K562 (cell line): ENCODE results near the gene MLLT6. TPM values are rescaled to one million over a fixed set of nuclear protein-coding genes. Genes with fewer than 3 reads are reported as not detected.
A peak's percentile ranks its signal among the peaks of the same experiment; 100 is the strongest.

Source experiments
- ATAC-seq: fragments of 200-7000 bp; cut with Tn5 transposase; 3 replicates; pipeline ENCODE4 v1.9.1; 2020; ENCODE audit warnings: moderate library complexity
- BruUV-seq: library from RNA; stranded (reverse); fragments of 400-500 nt; replicated peaks from 2 replicates; lab custom pipeline; 2021; lab: Mats Ljungman, UMichigan
- CTCF ChIA-PET: fragments of 300-600 bp; formaldehyde crosslinking; extraction: SDS; loops from one replicate; lab custom pipeline; 2021; ENCODE audit warnings: low intra/inter-chr PET ratio; lab: Yijun Ruan, JAX
- POLR2A ChIA-PET: fragments of 300-600, 350-650 bp; sonication (Branson Sonifier 250); formaldehyde crosslinking; extraction: SDS; loops from one replicate; lab custom pipeline; 2021; ENCODE audit warnings: antibody characterized with exemption, inconsistent platforms; lab: Yijun Ruan, JAX
- DNase-seq, 4 experiments: peaks; one replicate each; pipeline versions ENCODE4 v3.0.0 to v3.0.0-alpha.2; 2011 to 2018; ENCODE audit warnings: low spot score in 3 of 4, mixed read lengths in 3 of 4; ENCODE audit errors: extremely low read depth in 1 of 4
- FAIRE-seq: peaks from 2 replicates; lab custom pipeline; 2011; peaks lifted over from hg19 to GRCh38; lab: Jason Lieb, UNC
- H2AFZ ChIP-seq: 2 replicates; pipeline ENCODE4 v1.6.0; 2011; ENCODE audit warnings: low read depth, low read length, control low read depth, inconsistent platforms
- H3K27ac ChIP-seq: fragments of 200-600 bp; 3 replicates; pipeline ENCODE4 v1.8.0; 2011; ENCODE audit warnings: low read depth, mild to moderate bottlenecking, control low read depth, inconsistent platforms, low read length, moderate library complexity, mixed read lengths; ENCODE audit errors: extremely low read depth
- H3K27me3 ChIP-seq, 2 experiments: fragments of 300-600 bp in 1 of 2; 2 replicates in 1 of 2; 3 replicates in 1 of 2; pipeline versions ENCODE4 v1.6.0 to v1.8.0; 2011; ENCODE audit warnings: inconsistent platforms in 2 of 2, low read length in 2 of 2, mild to moderate bottlenecking in 1 of 2, mixed read lengths in 1 of 2, moderate library complexity in 1 of 2; ENCODE audit not compliant: control insufficient read depth in 2 of 2, insufficient read depth in 2 of 2
- H3K36me3 ChIP-seq: fragments of 300-600 bp; 3 replicates; pipeline ENCODE4 v1.8.0; 2011; ENCODE audit warnings: mild to moderate bottlenecking, low read length, inconsistent platforms; ENCODE audit not compliant: control insufficient read depth, insufficient read depth
- H3K4me1 ChIP-seq, 2 experiments: fragments of 200-600 bp in 1 of 2; replicated peaks in 1 of 2; 2 replicates in 1 of 2; 3 replicates in 1 of 2; pipeline versions ENCODE4 v1.5.1 to v1.8.0; 2011; ENCODE audit warnings: inconsistent platforms in 2 of 2, low read length in 2 of 2, mild to moderate bottlenecking in 1 of 2, mixed read lengths in 1 of 2, moderate library complexity in 1 of 2; ENCODE audit not compliant: control insufficient read depth in 2 of 2, insufficient read depth in 2 of 2
- H3K4me2 ChIP-seq: 2 replicates; pipeline ENCODE4 v1.6.1; 2011; ENCODE audit warnings: low read length, control low read depth, inconsistent platforms, mixed read lengths; ENCODE audit not compliant: insufficient read depth
- H3K4me3 ChIP-seq: fragments of 200-600 bp; sonication (generic), shearing (Covaris generic); 2 replicates; pipeline ENCODE4 v1.5.1; 2016; ENCODE audit warnings: control low read depth, inconsistent platforms
- H3K79me2 ChIP-seq: fragments of 200-600 bp; 3 replicates; pipeline ENCODE4 v1.8.0; 2011; ENCODE audit warnings: low read length, inconsistent platforms; ENCODE audit not compliant: control insufficient read depth, insufficient read depth
- H3K9ac ChIP-seq, 2 experiments: 2 replicates each; pipeline versions ENCODE4 v1.6.0 to v1.6.1; 2011; ENCODE audit warnings: low read depth in 2 of 2, low read length in 2 of 2, control low read depth in 1 of 2, inconsistent platforms in 1 of 2, mild to moderate bottlenecking in 1 of 2, mixed read lengths in 1 of 2; ENCODE audit not compliant: insufficient read depth in 1 of 2
- H3K9me1 ChIP-seq: one replicate; pipeline ENCODE4 v1.6.0; 2011; ENCODE audit warnings: inconsistent platforms, mild to moderate bottlenecking, low read length, moderate library complexity; ENCODE audit not compliant: control insufficient read depth, insufficient read depth
- H3K9me3 ChIP-seq: replicated peaks from 2 replicates; pipeline ENCODE4 v1.5.1; 2011; ENCODE audit warnings: low read depth, low read length, inconsistent platforms; ENCODE audit not compliant: control insufficient read depth, insufficient read depth
- H4K20me1 ChIP-seq: replicated peaks from 2 replicates; pipeline ENCODE4 v1.6.1; 2011; ENCODE audit warnings: low read length, inconsistent platforms, mixed read lengths; ENCODE audit not compliant: control insufficient read depth, insufficient read depth
- BRF1 ChIP-seq: IDR thresholded peaks from 3 replicates; pipeline ENCODE4 v1.6.1; 2011; ENCODE audit warnings: borderline replicate concordance, mild to moderate bottlenecking; ENCODE audit not compliant: insufficient read length; ENCODE audit errors: extremely low read depth
- EP400 ChIP-seq: fragments of 450-650 bp; IDR thresholded peaks from 2 replicates; pipeline ENCODE4 v1.6.1; 2017; ENCODE audit warnings: antibody characterized with exemption, mild to moderate bottlenecking, moderate library complexity
- HOXB6 ChIP-seq: fragments of 250-450 bp; sonication (Bioruptor Pico); IDR thresholded peaks from 2 replicates; pipeline ENCODE4 v1.5.1; 2022; ENCODE audit warnings: mild to moderate bottlenecking, borderline replicate concordance
- KLF1 ChIP-seq: fragments of 450-650 bp; IDR thresholded peaks from 2 replicates; pipeline ENCODE4 v1.6.1; 2016; ENCODE audit warnings: missing genetic modification characterization, missing compliant biosample characterization
- NBN ChIP-seq: fragments of 450-650 bp; IDR thresholded peaks from 2 replicates; pipeline ENCODE4 v1.6.1; 2016; ENCODE audit warnings: low read depth, mild to moderate bottlenecking
- SRSF1 ChIP-seq: fragments of 200-400 bp; formaldehyde crosslinking; IDR thresholded peaks from 2 replicates; pipeline ENCODE4 v1.6.1; 2017; ENCODE audit warnings: mild to moderate bottlenecking, low read depth, low read length, moderate library complexity
- TCF7L2 ChIP-seq: fragments of 150-350 bp; IDR thresholded peaks from 2 replicates; pipeline ENCODE4 v1.6.1; 2016; ENCODE audit warnings: low read depth, mild to moderate bottlenecking, low read length, moderate library complexity
- ZNF146 ChIP-seq: IDR thresholded peaks from one replicate; pipeline ENCODE4 v1.6.1; 2018; ENCODE audit warnings: missing compliant biosample characterization; ENCODE audit not compliant: unreplicated experiment
- WGBS: fragments of 100-300 bp; shearing (Covaris generic); methylation state at CpG from one replicate; pipeline ENCODE4 v1.1.6; 2016; ENCODE audit warnings: low coverage, mixed read lengths; ENCODE audit not compliant: insufficient coverage; ENCODE audit errors: missing lambda C conversion rate; 5-methylcytosine and 5-hydroxymethylcytosine counted together
- in situ Hi-C: fragments of 300-500 bp; cut with MboI; formaldehyde crosslinking; loops from 4 replicates; pipeline ENCODE4 v1.15.0; 2018; ENCODE audit warnings: inconsistent platforms, mixed read lengths
- intact Hi-C: fragments of 100-400 bp; cut with micrococcal nuclease; formaldehyde crosslinking; loops from 2 replicates; pipeline ENCODE4 v1.14.2; 2022
- polyA plus RNA-seq, 8 experiments: library from polyadenylated mRNA; depleted of rRNA in 4 of 8; stranded (reverse) in 5 of 8; unstranded in 3 of 8; fragments of >200 nt; fragmentation: Nextera tagmentation in 2 of 8; fragmentation: Illumina TruSeq in 1 of 8; extraction: Ambion mirVana in 2 of 8; extraction: Trizol in 1 of 8; gene quantifications; 2 replicates each; pipeline versions ENCODE4 v1.2.1 to v1.2.3, GENCODE V29; 2011 to 2014; ENCODE audit warnings: inconsistent platforms in 1 of 8, missing spikeins in 1 of 8
- total RNA-seq, 7 experiments: library from RNA; depleted of rRNA in 6 of 7; stranded (reverse); fragments of >200 nt in 6 of 7; fragmentation: Illumina TruSeq in 2 of 7; extraction: Trizol in 2 of 7; gene quantifications; 2 replicates each; pipeline versions ENCODE4 v1.2.1 to v1.2.3, GENCODE V29; 2011 to 2021; ENCODE audit warnings: low replicate concordance in 1 of 7

MLLT6 gene
- total and polyA plus RNA-seq, 9 of the 15 experiments (the other 6 are each of a cell fraction or from before 2014, with no cell fraction given) = 3.1 to 71.7 (median 30.0) TPM

DNA sequence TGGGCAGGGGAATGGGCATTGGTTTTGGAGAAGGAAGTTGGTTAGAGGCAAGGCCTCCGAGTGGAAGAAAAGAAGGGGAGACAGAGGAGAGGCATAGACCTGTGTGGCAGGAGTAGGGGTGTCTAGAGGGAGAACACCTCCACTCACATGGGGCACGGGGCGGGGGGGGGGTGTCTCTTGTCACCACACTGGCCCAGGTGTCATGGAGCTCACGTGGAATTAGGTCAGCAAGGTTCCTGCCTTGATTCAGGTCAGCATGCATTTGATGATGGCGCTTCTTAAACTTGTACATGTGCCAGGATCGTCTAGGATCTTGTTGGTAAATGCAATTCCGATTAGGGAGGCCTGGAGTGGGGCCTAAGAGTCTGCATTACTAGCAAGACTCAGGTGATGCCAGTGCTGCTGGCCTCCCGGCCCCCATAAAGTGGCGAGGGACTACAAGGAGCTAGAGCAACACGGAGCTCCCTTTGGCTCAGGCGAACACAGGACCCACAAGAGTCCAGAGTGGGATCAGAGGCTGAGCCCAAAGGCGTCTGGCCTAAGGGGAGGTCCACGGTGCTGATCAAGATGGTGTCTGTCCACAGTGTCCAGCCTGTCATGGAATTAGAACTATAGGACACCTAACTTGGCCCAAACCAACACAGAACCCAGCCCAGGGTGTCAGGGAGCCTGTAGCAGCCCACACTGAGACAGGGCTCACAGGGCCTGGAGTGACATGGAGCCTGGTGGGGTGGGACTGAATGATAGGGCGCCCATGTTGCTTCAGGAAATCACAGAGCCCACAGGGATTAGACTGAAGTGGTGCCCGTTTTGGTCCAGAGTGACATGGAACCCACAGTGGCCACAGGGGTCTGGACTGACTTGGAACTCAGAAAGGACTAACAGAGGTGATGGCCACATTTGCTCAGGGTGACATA lies 47.0 kb upstream of the MLLT6 start:
- ChIA-PET POLR2A (no interaction called here), CTCF (no interaction called here)
- no peak overlapping the region for H3K4me3 ChIP-seq
- no peaks in the 10 kb centered on the region for H3K79me2 ChIP-seq
- 32% methylated on average over 13 of the region's 15 CpGs for WGBS
- intact Hi-C loops (no loop called here), in situ Hi-C loops (no loop called here)
- no peak overlapping the region for H3K27ac ChIP-seq
- ATAC-seq (no peak), DNase-seq (peak in 1 of 4 experiments; percentile 9), FAIRE-seq (no peak)
- H4K20me1 ChIP-seq = 0 out of 2 replicates have a peak, but pooled peaks cover 4% of the 10 kb centered on the region
- H3K4me1 ChIP-seq = peaks cover 7 to 38% of the 10 kb centered on the region in 2 experiments; a peak in 4 of 5 replicates
- no peaks in the 10 kb centered on the region for H3K9me1 ChIP-seq
- no peaks in the 10 kb centered on the region for H3K36me3 ChIP-seq
- H3K9ac ChIP-seq = no peak overlapping the region
- H3K27me3 ChIP-seq = peaks cover 2 to 23% of the 10 kb centered on the region in 2 experiments; a peak in 3 of 5 replicates
- H2AFZ ChIP-seq = no peak overlapping the region
- BruUV-seq = no TSS peak
- no peaks in the 10 kb centered on the region for H3K9me3 ChIP-seq
- no peak overlapping the region for H3K4me2 ChIP-seq
- TF ChIP-seq HOXB6 (no peak), ZNF146 (CRISPR knock-in tag) (no peak)

DNA sequence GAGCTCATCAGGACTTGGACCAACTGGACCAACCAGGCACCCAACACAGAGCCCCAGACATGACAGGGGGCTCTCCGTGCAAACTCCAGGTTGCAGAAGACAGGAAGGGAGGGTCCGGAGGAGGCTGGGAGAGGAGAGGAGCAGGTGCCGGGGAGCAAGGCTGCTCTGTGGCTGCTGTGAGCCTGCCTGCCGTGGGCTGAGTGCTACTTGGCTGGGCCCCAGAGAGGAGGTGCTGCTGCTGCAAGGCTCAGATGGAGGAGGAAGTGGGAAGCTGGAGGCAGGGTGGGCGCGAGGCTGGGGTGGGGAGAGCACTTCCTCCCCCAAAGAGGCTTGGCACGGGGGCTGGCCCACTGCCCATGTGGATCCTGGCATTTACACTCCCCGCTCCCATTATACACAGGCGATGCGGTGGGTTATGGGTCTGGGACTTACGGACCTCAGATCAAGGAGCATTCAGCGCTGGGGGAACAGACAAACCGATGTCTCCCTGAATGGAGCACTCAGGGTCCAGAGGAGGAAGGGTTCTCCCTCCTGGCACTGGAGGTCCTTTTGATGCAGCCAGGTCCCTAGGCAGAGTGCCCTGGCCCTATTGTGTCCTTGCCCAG lies 46.2 kb upstream of the MLLT6 start:
- no peak for ATAC-seq
- Histone ChIP-seq H3K9me1 (no peaks in the 10 kb centered on the region), H2AFZ (no peak overlapping the region), H3K79me2 (no peaks in the 10 kb centered on the region), H3K4me1 (peaks cover 7 to 39% of the 10 kb centered on the region in 2 experiments; a peak in 4 of 5 replicates), H4K20me1 (0 out of 2 replicates have a peak, but pooled peaks cover 4% of the 10 kb centered on the region), H3K4me2 (no peak overlapping the region), H3K36me3 (no peaks in the 10 kb centered on the region), H3K27me3 (peaks cover 2 to 21% of the 10 kb centered on the region in 2 experiments; a peak in 3 of 5 replicates), H3K9ac (no peak overlapping the region), H3K9me3 (no peaks in the 10 kb centered on the region), H3K27ac (no peak overlapping the region), H3K4me3 (no peak overlapping the region)
- TF ChIP-seq KLF1 (no peak), BRF1 (no peak), TCF7L2 (no peak), EP400 (no peak), SRSF1 (no peak), NBN (no peak)
- no peak for DNase-seq
- POLR2A ChIA-PET = interaction anchor here (0.6 kb wide), 1 partner anchor 277 kb away, joined by 3 read pairs; no protein-coding TSS in a partner anchor
- no peak for FAIRE-seq
- BruUV-seq = no TSS peak
- CTCF ChIA-PET = no interaction called here
- intact Hi-C loops = no loop called here
- 24% methylated on average over 11 of the region's 13 CpGs for WGBS
- in situ Hi-C loops = no loop called here
